ENCODE measurements around the gene IKZF1.

IKZF1 gene

DNA sequence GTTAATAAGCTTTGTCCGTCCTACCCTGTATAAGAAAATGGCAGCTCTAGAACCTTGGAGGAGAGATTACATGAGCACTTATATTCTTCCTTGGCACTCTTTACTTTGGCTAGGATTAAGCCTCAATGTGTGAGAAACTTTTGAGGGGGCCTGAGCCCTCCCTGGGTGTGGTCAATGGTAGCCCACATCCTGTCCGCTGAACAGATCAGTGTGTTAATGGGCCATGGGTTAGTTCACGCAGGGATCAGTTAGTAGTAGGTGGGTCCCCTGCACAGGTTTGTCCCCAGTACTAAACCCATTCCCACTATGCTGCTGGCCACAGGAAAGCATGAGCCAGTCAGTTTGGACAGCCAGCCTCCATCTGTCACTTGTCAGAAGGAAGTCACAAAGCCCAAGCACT lies 20.2 kb upstream of the IKZF1 start:
- no peak for DNase-seq

DNA sequence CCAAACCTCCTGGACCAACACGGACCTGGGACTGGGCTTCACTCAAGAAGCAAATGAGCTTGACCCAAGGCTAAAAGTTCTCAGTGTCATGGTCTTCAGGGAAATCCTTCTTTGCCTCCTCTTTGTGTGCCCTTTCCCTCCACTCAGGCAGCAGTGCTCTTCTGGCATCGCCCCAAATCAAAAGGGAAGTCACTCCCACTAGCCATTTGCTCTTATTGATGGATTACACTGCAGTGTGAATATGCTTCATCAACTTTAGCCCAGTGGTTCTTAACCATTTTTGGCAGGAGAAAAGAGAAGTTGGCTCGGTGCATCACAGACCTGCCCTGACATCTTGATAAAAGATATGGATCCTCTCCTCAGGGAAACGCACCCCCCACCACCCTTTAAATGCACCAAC lies 19.2 kb upstream of the IKZF1 start:
- no peak for DNase-seq

DNA sequence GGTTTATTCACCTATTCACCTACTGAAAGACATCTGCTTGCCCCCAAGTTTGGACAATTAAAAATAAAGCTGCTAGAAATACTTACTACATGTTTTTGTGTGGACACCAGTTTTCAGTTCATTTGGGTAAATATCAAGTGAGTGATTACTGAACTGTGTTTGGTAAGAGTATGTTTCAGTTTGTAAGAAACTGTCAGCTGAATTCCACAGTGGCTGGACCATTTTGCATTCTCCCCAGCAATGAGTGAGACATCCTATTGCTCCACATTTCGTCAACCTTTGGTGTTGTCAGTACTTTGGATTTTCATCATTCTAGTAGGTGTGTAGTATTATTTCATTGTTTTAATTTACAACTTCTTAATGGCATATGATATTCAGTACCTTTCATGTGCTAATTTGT lies 17.4 kb upstream of the IKZF1 start:
- DNase-seq = no peak

DNA sequence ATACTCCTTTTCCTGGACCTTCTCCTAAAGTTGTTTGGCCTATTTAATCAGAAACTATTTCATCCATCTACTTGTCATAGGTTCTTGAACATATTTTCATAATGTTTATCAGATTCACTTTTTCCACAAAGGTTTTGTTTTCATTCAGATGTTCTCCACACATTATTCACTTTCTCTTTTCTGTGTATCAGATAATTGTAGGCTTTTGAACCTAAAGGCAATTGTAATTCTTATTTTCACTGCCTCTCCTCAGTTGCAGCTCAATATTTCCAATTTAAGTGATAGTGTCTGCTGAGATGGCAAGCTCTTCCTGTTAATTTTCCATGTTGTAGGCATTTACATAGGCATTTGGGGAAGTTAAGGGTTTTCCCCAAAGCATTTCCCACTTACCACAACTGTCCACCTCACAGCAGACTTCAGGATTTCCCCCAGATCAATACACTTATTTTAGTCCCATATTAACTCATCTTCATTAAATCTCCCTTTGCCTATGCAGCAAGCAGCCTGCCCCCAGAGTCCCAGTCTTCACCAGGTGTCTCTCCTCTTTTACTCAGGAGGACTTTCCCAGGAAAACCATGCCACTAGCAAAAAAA lies 12.3 kb upstream of the IKZF1 start:
- no peak for DNase-seq

DNA sequence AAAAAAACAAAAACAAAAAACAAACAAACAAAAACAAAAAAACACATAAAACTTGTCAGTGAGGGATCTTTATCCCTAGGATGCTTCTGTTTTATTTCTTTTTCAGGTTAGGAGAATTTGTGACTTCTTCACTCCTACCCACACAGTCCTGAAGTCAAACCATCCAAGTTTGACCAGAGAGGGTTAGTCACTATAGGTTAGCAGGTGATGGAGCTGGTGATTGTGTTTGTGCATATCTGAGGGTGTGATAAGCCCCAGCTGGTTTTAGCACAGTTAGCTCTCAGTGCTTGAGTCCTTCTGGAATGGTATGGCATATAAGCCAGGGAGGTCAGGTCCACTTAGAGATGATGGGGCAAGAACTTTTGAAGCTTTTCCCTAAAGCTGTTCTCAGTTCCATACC lies 11.8 kb upstream of the IKZF1 start:
- DNase-seq = no peak

DNA sequence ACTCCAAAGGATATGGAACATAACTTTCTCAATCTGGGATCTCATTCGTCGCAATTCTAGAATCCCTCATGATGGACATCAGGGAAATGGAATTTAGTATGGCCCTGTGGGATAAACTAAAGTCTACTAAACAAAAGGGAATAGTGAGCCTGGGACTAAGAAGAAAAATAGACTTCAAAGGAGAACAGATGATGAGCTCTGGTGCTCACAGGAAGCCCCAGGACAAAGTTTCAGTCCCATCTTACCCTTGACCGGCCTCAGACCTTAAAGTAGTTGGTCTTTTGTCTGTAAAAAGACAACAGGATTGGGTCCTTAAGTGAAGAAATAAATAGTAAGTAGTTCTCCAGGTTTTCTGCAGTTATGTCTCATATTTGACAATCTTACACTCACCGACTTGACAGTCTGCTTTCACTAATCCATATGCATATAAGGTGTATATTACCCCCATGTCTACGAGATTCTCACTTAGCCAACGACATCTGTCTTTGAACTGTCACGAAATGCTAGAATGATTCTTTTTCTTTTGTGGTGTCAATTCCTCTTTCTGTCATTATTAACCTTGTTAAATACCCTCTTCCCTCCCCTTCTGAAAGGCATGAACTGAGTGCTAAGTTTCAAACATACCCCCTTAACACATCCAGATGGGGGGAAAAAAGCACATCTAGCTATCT lies 10.9 kb upstream of the IKZF1 start:
- DNase-seq = no peak

DNA sequence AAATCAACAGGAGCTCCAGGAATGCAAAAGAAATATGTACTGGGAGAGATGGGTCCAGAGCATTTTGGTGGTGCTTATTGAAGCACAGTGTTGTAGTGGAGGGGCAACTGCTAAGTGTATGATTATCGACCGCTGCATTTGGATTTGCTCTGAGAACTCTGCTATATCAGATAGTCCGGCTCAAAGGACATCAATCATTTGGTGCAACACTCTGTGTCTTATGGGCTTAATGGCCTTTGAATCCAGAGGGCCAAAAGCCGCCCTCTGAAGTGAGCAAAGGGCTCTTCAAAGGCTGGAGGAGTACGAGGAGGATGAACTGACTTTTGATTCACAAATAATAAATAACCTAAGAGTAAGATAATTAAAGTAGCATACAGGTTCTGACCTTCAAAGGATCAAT lies 9.4 kb upstream of the IKZF1 start:
- DNase-seq = no peak

DNA sequence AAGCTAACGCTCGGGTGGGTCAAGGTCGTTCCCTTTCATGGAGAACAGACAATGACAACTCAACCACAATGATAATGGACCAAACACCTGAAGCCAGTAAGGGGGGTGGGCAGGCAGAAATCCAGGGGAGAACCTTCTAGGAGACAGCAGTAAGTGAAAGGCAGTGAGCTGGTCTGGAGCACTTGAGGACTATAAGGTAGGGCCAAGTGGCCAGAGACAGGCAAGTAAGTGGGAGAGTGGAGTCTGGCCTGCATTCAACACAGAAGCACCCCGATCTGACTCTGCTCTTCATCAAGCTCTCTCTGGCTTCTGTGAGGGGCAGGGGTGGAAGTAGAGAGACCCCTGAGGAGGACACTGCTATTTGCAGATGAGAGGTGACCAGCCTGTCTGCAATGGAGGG lies 7.7 kb upstream of the IKZF1 start:
- no peak for DNase-seq

DNA sequence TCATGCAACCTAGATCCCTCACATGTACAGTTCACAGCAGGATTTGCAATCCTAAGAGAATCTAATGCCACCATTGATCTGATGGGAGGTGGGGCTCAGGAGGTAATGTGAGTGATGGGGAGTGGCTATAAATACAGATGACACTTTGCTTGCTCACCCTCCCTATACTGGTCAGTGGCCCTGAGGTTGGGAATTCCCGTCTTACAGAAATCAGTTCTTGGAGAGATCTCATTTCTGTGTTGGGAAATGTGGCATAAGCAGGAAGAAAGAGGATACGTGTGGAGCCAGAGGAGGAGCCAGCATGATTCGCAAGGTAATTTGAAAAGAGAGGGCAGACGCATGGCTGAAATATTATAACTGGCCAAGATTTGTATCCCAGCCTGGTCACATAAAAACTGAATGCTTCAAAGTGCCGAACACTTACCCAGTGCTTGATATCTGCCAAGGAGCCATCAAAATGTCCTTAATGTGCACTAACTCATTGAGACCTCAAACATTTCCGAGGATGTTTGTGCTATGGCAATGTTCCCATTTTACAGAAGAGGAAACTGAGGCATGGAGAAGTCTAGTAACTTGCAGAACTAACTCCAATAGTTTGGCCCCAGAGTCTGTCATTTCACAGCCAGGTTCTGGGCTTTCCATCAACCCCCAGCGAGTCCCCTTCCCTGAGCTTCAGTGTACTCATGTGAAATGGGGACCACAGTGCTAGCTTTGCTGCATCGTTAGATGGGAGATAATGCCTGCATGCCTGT lies 5.5 kb upstream of the IKZF1 start:
- DNase-seq = no peak

DNA sequence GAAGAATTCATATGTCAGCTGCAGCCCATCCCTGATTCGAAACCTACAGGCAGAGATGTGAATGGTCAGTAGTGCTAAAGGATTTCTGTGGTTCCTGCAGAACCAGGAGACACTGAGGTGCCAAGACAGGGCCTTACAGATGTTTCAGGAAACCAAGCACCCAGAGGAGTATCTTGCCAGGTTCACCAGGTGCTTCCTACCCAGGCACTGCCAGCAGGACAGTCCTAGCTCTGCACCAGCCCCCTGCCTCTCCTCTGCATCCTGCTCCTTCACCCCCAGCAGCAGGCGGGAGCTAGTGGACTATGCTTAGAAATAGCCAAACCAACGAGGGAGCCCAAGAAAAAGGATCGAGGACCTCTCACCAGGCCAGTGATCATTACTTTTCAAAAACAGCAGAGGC lies 4.2 kb upstream of the IKZF1 start:
- DNase-seq = no peak

DNA sequence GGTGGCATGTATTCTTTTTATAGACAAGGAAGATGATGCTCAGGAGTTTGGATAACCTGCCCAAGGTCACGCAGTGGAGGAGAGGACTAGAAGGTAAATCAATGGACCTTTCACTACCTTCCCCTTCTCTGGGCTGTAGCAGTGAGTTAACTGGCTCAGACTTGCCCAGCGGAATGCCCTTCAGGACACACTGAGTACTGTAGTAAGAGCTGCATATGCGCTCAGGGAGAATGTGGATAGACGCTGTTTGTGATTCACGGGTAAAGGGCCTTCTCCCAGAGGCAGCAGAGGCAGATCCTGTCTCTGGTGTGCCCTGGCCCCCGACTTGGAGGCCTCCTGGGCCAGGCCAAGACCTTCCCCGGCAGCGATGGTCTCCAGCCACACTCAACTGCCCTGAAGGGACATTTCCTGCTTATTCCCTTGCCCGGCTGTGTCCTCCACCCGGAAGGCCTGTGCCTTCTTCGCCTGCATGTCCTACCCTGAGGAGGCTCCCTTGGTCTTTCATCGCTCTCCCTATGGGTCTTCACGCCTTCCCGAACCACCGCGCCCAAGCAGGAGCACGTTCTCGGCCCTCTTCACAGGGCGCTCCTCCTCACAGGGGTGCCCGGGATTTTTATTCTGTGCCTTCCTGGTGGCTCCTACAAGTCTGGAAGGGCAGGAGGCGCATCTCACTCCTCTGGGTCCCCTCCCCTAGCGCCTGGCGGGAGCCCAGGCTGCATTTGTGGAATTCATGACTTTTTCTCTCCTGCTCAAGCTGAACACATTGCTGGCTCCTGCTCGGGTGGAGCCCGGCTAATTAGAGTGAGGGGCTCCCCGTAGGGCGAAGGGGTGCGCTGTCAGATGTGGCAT lies 1.8 kb upstream of the IKZF1 start:
- no peak for DNase-seq

DNA sequence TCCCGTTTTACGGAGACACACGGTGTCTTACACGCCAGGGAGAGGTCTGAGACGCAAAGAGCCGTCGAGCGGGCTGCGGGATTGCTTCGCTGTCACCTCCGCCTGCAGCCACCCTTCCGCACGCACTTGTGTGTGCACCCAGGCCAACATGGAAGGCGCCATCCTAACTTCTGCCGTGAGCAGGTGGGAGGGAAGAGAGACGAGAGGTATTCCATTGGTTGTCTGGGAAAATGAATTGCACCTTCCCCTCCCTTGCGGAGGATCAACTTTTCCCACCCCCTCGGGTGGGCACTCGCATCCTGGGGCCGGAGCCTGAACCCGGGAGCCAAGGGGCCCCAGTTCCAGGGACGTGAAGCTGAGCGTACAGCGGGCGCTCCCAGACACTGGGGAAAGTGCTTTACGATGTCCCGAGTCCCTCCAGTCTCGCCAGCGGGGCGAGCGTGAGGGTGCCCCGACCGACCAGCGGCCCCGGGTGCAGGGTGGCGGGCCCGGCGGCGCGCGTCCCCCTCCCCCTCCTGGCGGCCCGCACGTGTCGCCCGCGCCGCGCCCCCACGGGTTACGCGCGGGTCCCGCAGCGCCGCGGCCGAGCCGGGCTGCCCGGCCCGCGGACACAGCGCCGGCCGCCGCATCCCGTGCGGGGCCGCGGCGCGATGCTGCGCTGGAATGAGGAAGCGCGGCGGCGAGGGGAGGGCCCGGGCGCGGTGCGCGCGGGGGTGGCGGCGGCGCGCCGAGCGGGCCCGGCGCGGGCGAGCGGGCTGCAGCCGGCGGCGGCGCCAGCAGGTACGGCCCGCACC lies 984 bp upstream of the IKZF1 start:
- no peak for DNase-seq

DNA sequence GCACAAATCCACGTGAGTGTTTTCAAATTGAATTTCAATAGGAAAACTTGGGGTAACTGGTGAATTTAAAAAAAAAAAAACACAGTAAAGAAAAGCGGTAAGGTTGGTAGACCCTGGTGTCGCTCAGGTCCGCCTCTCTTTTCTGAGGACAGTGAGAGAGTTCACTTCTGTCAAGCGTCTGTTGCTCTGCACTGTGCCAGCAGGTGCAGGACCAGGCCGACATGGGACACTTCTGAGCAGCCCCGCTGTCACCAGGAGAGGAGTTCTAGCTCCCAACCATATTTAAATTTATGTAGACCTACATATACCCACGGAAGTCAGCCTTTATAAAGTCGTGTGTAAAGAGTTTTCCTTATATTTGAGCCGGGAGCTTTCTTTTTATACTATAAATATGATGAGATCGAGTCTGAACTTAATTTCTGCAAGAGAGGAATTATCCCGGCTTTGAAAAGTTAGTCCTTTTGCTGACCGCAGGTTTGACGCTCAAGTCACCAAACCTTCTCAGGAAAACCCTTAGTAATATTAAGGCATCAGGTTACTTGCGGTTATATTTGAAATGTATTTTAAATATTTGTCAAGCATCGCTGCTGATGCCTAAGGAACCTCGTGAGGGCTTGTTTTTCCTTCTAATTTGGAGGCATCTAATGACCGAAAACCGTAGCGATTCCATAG lies 531 bp downstream of the IKZF1 start:
- peak; percentile 81 for DNase-seq

DNA sequence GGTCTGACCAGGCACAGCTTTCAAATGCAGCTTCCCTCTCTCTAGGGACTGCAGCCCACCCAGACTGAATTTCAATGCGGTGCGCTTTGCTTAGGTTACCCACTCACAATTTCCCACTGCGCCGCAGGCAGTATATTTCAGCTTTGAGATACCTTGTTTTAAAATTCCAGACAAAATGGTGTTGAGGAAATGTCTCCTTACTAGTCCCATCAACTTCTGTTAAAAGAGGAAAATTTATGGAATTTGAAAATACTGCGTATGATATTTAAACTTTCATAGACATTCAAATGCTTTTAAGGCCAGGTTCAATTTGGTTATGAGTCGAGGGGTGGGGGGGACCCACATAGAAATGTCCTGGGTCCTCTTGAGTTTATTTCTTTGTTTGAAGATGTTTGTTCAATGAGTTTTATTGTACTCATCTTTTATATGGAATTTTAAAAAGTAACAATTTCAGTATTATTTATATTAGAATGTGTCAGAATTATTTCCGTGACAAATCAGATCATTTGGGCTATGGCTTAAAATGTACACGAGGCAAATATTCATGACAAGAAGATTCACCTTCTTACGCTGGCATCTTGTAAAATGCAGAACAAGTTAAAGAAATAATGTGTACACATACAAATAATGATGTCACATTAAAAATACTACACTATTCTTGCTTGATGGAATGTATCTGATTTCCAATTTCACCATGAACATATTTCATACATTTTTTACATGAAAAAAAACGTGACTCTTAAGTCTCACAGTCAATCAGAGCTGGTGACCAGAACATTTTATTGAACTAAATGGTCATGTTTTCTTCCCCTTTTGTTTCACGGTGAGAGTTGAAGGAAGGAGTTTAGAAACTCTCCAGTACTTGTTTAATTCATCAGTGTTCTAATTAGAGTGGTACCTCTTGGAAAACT lies 1.3 kb downstream of the IKZF1 start:
- no peak for DNase-seq

DNA sequence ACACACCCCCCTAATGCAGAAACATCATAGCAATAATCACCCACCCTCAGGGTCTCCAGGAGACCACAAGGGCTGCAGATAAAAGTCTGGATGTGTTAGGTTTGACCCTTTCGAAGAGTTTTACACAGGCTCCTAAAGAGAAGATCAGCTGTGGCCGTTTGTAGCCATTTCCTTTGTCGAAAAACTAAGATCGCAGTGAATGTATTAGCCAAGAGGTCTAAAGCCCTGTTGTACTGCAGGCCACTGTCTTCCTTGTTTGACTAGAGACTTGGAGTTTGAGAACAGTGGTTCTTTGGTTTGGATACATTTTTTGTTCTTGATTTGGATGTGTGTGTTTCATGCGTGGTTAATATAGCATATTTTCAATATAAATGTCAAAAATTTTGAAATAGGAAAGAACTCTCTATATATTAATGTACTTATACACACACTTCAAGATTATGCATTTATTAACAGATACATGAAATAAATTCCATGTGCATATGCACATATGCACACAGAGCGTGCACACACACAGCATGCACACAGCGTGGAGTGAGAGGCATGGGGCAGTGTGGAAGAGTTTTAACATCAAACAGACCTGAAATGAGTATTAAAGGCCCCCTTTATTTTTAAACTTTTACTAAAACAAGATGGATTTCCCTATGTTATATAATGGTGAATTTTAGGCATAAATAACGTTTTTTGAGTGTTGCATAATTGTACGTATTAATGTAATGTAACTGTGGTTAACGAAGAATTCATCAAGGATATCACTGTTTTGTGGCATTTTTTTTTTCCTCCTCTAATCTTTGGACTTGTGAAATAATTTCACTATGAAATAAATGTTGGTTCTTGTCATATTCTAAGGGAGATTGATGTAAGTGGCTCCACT lies 2.2 kb downstream of the IKZF1 start:
- no peak for DNase-seq

DNA sequence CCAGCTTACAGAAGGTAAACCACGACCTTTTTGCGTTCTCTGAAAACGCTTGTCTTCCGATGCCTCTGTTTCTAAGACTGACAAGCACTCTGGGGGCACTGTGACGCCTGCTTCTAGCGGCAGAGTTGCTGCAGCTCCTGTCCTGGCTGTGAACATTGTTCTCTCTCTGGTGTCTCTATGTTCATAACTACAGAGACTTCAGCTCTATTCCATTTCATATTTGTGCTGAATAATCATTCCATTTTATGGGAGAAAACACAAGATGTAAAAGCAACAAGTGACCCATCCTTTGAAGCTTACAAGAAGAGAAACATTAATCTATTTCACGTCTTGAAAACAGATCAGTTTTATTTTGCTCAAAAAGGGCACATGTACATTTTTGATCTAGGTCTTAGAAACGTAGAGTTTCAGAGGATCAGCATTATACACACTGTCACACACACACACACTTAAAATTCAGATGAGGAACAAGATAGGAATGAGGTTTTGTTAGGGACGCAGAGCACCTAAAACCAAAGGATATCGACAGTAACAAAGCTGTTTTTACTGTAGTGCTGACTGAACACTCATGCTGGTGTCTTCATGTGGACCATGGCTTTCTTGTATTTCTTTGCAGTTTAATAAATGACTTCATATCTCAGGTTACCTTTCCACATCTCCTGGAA lies 3.0 kb downstream of the IKZF1 start:
- peak; percentile 83 for DNase-seq

DNA sequence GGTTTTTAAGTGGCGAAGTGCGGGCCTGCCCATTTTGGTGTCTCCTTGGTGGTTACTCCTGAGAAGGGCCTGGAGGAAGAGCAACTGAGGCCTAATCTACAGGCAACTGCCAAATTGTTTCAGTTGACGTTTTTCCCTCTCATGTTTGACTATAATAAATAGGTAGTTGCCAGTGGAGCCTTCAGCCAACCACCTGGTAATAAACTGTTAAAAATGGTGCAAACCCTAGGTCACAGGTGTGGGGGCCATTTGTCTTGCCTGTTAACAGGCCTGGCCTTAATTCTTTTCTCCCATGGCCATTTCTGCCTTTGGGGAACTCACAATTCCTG lies 3.7 kb downstream of the IKZF1 start:
- no peak for DNase-seq

DNA sequence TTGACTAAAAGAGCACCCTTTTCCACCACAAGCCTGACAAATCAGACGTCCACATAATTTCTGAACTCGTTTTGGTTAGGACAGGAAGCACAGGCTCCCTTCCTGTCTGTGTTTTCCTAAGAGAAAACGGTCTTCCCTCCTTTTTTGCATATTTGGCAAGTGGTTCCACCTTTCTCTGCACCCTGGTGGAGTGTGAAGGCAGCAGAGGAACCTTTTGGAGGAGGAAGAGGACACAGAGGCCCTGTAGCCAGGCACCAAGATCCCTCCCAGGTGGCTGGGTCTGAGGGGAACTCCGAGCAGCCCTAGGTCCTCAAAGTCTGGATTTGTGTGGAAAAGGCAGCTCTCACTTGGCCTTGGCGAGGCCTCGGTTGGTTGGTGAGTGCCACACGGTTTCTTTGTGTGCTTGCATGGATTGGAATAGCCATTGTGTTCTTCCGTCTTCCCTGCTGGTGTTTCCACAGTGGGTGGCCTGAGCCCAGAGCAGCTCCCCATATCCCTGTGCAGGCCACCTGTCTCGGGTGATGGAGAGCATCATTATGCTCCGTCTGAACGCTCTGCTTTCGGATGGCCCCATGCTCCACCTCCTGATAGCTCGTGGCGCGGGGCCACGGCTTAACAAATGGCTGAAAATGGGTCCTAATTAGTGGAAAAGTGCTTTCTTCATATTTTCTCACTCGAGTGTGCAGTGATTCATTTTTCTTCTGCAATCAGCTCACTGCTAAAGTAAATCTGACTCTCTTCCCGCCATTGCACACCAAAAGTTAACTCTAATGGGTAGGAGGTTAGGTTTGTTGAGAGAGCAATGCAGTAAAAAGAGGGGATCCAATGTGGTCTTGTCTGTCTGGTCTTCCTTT lies 4.2 kb downstream of the IKZF1 start:
- peak; percentile 85 for DNase-seq

DNA sequence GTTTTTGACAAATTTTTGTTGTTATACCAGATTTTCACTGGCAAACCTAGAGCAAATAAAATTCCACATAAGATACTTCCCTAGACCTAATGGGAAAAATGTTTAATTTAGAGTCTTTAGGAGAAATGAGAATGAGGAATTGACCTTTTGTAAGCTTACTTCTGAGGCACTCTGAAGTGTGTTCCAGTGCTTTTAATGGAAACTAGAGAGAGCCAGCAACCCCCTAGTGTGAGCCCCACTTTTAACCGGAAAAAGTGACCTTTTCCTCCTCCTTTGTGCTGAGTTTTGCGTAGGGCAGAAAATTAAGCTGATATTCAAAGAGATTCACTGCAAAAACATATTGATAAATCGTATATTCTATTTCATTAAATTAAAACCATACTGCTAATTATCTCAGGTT lies 5.2 kb downstream of the IKZF1 start:
- no peak for DNase-seq
